HG02870 (cell line): Measurements from ENCODE around the gene EDEM3.

Experiments
- ATAC-seq: cut with Tn5 transposase; IDR thresholded peaks from one replicate; pipeline ENCODE4 v1.9.1; 2021; ENCODE audit warnings: mild to moderate bottlenecking, moderate library complexity; ENCODE audit not compliant: unreplicated experiment

Gene EDEM3

GRCh38 chr1:184646178-184646701 is 108.4 kb downstream of the EDEM3 start:
- no peak for ATAC-seq

DNA sequence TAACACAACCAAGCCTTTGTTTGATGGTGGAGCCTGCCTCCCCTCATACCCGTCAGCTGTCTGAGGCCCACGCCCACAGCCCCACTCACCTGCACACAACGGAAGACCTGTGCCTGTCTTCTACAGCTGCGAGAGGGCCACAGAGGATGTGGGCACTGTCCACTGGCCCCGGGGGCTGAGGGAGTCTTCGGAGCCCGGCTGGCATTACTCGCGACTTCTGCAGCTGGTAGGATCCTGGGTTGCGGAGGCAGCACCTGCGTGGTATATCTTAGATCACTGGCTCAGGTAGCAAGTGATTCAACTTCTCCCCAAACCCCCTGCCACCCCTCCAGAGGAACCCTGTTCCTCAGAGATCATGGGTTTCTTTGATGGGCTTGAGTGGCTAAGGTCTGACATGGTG is 109.9 kb downstream of the EDEM3 start:
- no peak for ATAC-seq

- ATAC-seq = no peak
Observed at GRCh38 chr1:184643661-184644060, 111.0 kb downstream of the EDEM3 start.

GRCh38 chr1:184641894-184642293 is 112.8 kb downstream of the EDEM3 start:
- ATAC-seq = no peak

- no peak for ATAC-seq
Observed at GRCh38 chr1:184640505-184640904, 114.2 kb downstream of the EDEM3 start.
